Ectodermal cell (in vitro differentiated cells): ENCODE results near the gene GBP3.
"Not testable (repeated sequence)": the region's sequence is repeated elsewhere in the genome, so short reads cannot be mapped to it uniquely, and the experiment has no call there.

Experiments
- H3K27ac ChIP-seq: 2 replicates; pipeline ENCODE4 v1.7.0; 2013; ENCODE audit warnings: mild to moderate bottlenecking, low read depth, low read length; ENCODE audit not compliant: insufficient read depth, poor library complexity, severe bottlenecking
- H3K27me3 ChIP-seq: 2 replicates; pipeline ENCODE4 v1.7.0; 2013; ENCODE audit warnings: mild to moderate bottlenecking, low read length; ENCODE audit not compliant: insufficient read depth, control insufficient read depth, poor library complexity, severe bottlenecking
- H3K36me3 ChIP-seq: one replicate; pipeline ENCODE4 v1.7.0; 2013; ENCODE audit warnings: low read length; ENCODE audit not compliant: control insufficient read depth, insufficient read depth
- H3K4me1 ChIP-seq: one replicate; pipeline ENCODE4 v1.7.0; 2013; ENCODE audit warnings: low read length; ENCODE audit not compliant: control insufficient read depth, insufficient read depth
- H3K4me3 ChIP-seq: 2 replicates; pipeline ENCODE4 v1.7.0; 2013; ENCODE audit warnings: low read depth, low read length, control low read depth; ENCODE audit not compliant: insufficient read depth
- H3K9me3 ChIP-seq: 2 replicates; pipeline ENCODE4 v1.7.0; 2013; ENCODE audit warnings: mild to moderate bottlenecking, low read length, moderate library complexity; ENCODE audit not compliant: control insufficient read depth
- WGBS, 2 experiments: methylation state at CpG; one replicate each; pipeline ENCODE4 v1.1.7; 2013; ENCODE audit warnings: missing lambda C conversion rate in 2 of 2; 5-methylcytosine and 5-hydroxymethylcytosine counted together

Gene GBP3

DNA sequence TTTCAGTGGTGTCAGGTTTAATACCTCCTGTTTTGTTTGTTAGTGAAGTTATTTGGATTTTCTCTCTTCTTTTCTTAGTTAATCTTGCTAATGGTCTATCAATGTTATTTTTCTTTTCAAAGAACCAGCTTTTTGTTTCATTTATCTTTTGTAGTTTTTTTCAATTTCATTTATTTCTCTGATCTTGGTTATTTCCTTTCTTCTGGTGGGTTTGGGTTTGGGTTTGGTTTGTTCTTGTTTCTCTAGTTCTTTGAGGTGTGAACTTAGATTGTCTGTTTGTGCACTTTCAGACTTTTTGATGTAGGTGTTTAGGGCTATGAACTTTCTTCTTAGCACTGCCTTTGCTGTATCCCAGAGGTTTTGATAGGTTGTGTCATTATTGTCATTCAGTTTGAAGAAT is 20.5 kb downstream of the GBP3 start:
- H3K9me3 ChIP-seq, H3K27ac ChIP-seq, H3K27me3 ChIP-seq, H3K36me3 ChIP-seq, H3K4me3 ChIP-seq, H3K4me1 ChIP-seq: not testable (repeated sequence)

- H3K27ac ChIP-seq: no peak overlapping the region
- no peaks in the 10 kb centered on the region for H3K27me3 ChIP-seq
- H3K4me3 ChIP-seq: no peak overlapping the region
- no peaks in the 10 kb centered on the region for H3K36me3 ChIP-seq
- no peaks in the 10 kb centered on the region for H3K9me3 ChIP-seq
- H3K4me1 ChIP-seq: peaks cover 4% of the 10 kb centered on the region
Measured at GRCh38 chr1:89001510-89001909, 21.2 kb downstream of the GBP3 start.

DNA sequence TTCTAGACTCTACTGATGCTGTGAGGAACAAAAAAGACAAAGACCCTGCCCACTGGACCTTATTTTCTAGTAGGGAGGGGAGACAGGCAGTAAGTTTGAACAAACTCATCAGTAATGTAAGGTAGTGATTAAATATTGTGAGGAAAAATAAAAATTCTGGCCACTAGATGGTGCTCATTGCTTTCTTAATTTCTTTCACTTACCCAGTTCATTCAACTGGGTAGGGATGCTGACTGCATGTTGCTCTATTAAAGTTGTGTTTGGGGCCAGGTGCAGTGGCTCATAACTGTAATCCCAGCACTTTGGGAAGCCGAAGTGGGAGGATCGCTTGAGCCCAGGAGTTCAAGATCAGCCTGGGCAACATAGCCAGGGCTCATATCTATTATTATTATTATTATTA is 23.9 kb downstream of the GBP3 start:
- no peaks in the 10 kb centered on the region for H3K36me3 ChIP-seq
- H3K27me3 ChIP-seq: no peaks in the 10 kb centered on the region
- no peak overlapping the region for H3K4me3 ChIP-seq
- H3K27ac ChIP-seq: no peak overlapping the region
- H3K4me1 ChIP-seq: no peaks in the 10 kb centered on the region
- H3K9me3 ChIP-seq: no peaks in the 10 kb centered on the region
- 10 to 12% methylated on average over 2 of the region's 2 CpGs for WGBS, 2 experiments

DNA sequence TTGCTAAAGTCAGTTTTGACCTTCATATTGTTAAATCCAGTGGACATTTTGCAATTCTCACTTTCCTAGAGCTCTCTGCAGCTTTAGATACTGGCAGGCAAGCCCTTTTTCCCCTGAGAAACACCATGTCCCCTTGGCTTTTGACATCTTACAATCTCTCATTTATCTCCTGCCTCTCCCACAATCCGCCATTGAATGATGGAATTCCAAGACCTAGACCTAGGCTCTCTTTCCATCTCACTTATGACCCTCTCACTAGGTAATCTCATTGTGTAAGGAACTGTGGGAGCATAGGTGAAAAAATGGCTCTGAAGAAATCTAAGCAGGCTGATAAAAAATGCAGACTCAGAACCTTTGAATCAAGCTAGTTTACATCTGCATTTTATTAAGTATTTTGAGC is 32.2 kb downstream of the GBP3 start:
- H3K9me3 ChIP-seq: no peaks in the 10 kb centered on the region
- H3K36me3 ChIP-seq: peaks cover 4% of the 10 kb centered on the region
- 100% methylated on average over 1 of the region's 1 CpG for WGBS, 2 experiments
- H3K27me3 ChIP-seq: no peaks in the 10 kb centered on the region
- H3K4me3 ChIP-seq: no peak overlapping the region
- peaks cover 4% of the 10 kb centered on the region for H3K4me1 ChIP-seq
- H3K27ac ChIP-seq: no peak overlapping the region

- Histone ChIP-seq H3K9me3 (no peaks in the 10 kb centered on the region), H3K27ac (no peak overlapping the region), H3K4me1 (peaks cover 4% of the 10 kb centered on the region), H3K36me3 (peaks cover 4% of the 10 kb centered on the region), H3K27me3 (no peaks in the 10 kb centered on the region), H3K4me3 (no peak overlapping the region)
- WGBS, 2 experiments: 92 to 95% methylated on average over 4 of the region's 4 CpGs
Measured at GRCh38 chr1:88985692-88986091, 37.0 kb downstream of the GBP3 start.

DNA sequence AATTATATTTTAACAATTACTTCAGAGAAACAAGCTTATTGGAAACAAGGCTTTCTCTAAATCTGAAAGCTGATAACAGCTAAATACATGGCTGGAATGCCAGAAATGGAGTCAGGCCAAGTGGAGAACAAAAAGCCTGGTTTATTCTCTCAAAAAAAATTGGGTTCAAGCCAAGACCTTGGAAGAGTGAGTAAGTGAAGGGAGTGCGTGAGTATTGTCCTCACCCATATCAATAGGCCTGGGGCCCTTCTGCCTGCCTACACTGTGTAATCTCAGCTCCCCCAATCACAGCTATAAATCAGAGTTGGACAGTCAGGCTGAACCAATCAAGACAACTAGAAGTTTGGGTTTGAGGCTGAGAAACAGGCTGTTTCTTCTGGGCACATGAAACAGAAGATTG is 37.6 kb downstream of the GBP3 start:
- Histone ChIP-seq H3K36me3 (peaks cover 4% of the 10 kb centered on the region), H3K9me3 (no peaks in the 10 kb centered on the region), H3K4me3 (no peak overlapping the region), H3K4me1 (peaks cover 2% of the 10 kb centered on the region), H3K27me3 (no peaks in the 10 kb centered on the region), H3K27ac (no peak overlapping the region)
- WGBS, 2 experiments: 89 to 100% methylated on average over 1 of the region's 1 CpG

GRCh38 chr1:88984569-88984968 is 38.1 kb downstream of the GBP3 start:
- no peaks in the 10 kb centered on the region for H3K9me3 ChIP-seq
- 100% methylated on average over 1 of the region's 1 CpG for WGBS, 2 experiments
- H3K27me3 ChIP-seq: no peaks in the 10 kb centered on the region
- H3K36me3 ChIP-seq: peaks cover 4% of the 10 kb centered on the region
- no peak overlapping the region for H3K27ac ChIP-seq
- H3K4me1 ChIP-seq: no peaks in the 10 kb centered on the region
- no peak overlapping the region for H3K4me3 ChIP-seq

DNA sequence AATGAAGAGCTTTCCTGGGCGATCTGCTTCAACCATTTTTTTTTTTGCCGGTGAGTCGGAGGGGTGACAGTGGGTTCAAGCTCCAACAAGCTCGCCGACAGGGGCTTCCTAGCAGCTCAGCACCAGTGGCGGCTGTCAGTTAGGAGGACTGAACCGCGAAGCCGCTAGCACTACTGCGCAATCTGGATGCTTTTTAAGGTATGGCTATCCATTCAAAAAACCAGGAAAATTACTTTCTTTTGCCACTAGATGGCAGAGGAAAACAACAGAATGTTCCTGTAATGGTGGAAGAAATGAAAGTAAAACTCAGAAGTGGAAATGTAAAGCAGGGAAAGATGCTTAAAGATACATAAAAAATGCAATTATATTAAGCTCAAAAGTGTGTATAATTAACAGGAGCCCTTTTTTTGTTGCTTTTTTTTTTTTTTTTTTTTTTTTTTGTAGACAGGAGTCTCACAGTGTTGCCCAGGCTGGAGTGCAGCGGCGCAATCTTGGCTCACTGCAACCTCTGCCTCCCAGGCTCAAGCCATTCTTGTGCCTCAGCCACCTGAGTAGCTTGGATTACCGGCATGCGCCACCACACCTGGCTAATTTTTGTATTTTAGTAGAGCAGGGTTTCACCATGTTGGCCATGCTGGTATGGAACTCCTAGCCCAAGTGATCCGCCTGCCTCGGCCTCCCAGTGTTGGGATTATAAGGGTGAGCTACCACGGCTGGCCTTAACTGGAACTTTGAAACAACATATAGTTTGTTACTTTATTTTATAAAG is 38.7 kb downstream of the GBP3 start:
- Histone ChIP-seq H3K27ac (no peak overlapping the region), H3K36me3 (peaks cover 4% of the 10 kb centered on the region), H3K27me3 (no peaks in the 10 kb centered on the region), H3K4me3 (no peak overlapping the region), H3K4me1 (no peaks in the 10 kb centered on the region), H3K9me3 (no peaks in the 10 kb centered on the region)
- whole genome bisulfite sequencing, 2 experiments: 95 to 97% methylated on average over 17 of the region's 17 CpGs

GRCh38 chr1:88982055-88982454 is 40.6 kb downstream of the GBP3 start:
- peaks cover 2% of the 10 kb centered on the region for H3K36me3 ChIP-seq
- H3K27me3 ChIP-seq: no peaks in the 10 kb centered on the region
- no peak overlapping the region for H3K27ac ChIP-seq
- no peaks in the 10 kb centered on the region for H3K4me1 ChIP-seq
- H3K9me3 ChIP-seq: no peaks in the 10 kb centered on the region
- no peak overlapping the region for H3K4me3 ChIP-seq

- H3K9me3 ChIP-seq, H3K27ac ChIP-seq, H3K4me1 ChIP-seq, H3K4me3 ChIP-seq, H3K36me3 ChIP-seq, H3K27me3 ChIP-seq: not testable (repeated sequence)
- 94 to 96% methylated on average over 2 of the region's 2 CpGs for WGBS, 2 experiments
Measured at GRCh38 chr1:88981506-88981905, 41.2 kb downstream of the GBP3 start.

- H3K4me1 ChIP-seq: no peaks in the 10 kb centered on the region
- no peaks in the 10 kb centered on the region for H3K27me3 ChIP-seq
- no peaks in the 10 kb centered on the region for H3K9me3 ChIP-seq
- WGBS, 2 experiments: 91 to 93% methylated on average over 1 of the region's 1 CpG
- H3K27ac ChIP-seq: no peak overlapping the region
- no peak overlapping the region for H3K4me3 ChIP-seq
- no peaks in the 10 kb centered on the region for H3K36me3 ChIP-seq
Measured at GRCh38 chr1:88980870-88981269, 41.8 kb downstream of the GBP3 start.
